ENCODE data around the gene PWWP2B. TPM values are rescaled to one million over a fixed set of nuclear protein-coding genes. Genes with fewer than 3 reads are reported as not detected.

The PWWP2B gene
- total and polyA plus RNA-seq, 11 donors: 10.5 to 23.5 (median 15.3) TPM

DNA sequence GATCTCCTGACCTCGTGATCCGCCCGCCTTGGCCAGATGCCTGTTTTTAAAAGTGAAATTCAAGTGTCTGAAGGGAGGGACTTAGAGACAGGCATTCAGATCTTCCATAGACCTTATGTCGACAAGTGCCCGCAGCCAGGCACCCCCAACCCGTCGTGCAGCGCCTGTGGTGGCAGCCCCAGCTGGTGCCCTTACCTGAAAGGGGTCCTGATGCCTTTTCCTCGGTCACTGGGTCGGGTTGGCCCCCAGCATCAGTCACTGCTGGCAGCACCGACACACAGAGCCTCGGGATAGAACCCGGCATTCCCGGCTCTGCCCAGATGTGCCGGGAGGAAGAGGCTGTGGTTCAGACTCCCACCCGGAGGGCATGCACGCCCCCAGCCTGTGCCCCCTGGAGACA is 41.7 kb upstream of the PWWP2B start:
- DNase-seq: no peak
- ATAC-seq: no peak
- peaks cover 0 to 5% (median 0%) of the 10 kb centered on the region in 9 donors for H3K36me3 ChIP-seq
- H3K4me1 ChIP-seq: no peaks in the 10 kb centered on the region
- H3K27ac ChIP-seq: no peak overlapping the region
- TF ChIP-seq, protein P1, sequence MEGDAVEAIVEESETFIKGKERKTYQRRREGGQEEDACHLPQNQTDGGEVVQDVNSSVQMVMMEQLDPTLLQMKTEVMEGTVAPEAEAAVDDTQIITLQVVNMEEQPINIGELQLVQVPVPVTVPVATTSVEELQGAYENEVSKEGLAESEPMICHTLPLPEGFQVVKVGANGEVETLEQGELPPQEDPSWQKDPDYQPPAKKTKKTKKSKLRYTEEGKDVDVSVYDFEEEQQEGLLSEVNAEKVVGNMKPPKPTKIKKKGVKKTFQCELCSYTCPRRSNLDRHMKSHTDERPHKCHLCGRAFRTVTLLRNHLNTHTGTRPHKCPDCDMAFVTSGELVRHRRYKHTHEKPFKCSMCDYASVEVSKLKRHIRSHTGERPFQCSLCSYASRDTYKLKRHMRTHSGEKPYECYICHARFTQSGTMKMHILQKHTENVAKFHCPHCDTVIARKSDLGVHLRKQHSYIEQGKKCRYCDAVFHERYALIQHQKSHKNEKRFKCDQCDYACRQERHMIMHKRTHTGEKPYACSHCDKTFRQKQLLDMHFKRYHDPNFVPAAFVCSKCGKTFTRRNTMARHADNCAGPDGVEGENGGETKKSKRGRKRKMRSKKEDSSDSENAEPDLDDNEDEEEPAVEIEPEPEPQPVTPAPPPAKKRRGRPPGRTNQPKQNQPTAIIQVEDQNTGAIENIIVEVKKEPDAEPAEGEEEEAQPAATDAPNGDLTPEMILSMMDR (IDR thresholded peaks at IDR 0.05): no peak
- TF ChIP-seq POLR2A (IDR thresholded peaks at IDR 0.05): no peak
- WGBS, 4 donors: 90 to 95% (median 93%) methylated on average over 11 to 17 of the region's 17 CpGs
- H3K9me3 ChIP-seq: no peaks in the 10 kb centered on the region
- H3K4me3 ChIP-seq: no peak overlapping the region
- H3K27me3 ChIP-seq: no peaks in the 10 kb centered on the region
- intact Hi-C loops (cut with DNase I): no loop called here

DNA sequence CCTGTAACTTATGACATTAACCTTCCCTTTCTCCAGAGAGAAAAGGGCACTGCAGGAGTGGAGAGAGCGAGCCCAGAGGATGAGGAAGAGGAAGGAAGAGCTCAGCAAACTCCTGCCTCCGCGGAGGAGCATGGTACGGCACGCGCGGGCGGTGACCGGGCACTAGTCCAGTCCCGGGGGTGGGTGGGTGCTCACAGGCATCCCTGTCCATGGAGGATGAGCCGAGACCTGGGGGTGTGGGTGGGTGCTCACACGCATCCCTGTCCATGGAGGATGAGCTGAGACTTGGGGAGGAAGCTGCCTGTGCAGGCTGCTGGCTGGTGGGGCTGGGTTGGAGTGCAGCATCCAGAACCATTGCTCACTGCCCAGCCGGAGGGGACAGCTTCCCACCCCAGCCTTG is 41.2 kb upstream of the PWWP2B start:
- no peak for ATAC-seq
- WGBS, 4 donors: 87 to 96% (median 94%) methylated on average over 13 of the region's 13 CpGs
- intact Hi-C loops (cut with DNase I): no loop called here

DNA sequence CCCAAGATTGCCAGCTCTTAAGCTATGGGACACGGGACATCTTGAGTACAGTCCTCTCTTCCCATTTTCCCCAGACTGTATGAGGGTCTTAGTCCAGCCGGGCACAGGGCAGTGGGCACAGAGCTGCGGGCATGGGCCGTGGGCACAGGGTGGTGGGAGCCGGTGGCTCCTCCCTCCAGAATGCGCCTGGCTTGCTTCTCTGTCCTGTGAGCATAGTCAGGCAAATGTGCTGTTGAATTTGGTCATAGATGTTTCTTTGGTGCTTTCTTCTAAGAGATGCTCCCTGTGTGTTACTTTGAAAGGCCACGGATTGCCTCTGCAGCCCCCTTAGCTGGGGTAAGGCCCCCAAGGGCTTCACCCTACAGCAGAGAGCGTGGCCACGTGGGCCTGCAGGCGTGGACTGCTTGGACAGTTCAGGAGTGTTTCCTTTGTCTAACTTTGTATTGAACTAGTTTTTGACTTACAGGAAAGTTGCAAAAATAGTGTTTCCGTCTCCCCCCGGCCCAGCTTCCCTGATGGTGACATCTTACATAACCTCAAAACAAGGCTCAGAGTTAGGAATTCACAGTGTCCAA is 40.3 kb upstream of the PWWP2B start:
- ATAC-seq: no peak

More for the DNA sequence above, 41.2 kb upstream of the PWWP2B start:
- Histone ChIP-seq H3K27ac (no peak overlapping the region), H3K27me3 (no peaks in the 10 kb centered on the region), H3K9me3 (no peaks in the 10 kb centered on the region), H3K36me3 (peaks cover 0 to 5% (median 0%) of the 10 kb centered on the region in 9 donors), H3K4me3 (no peak overlapping the region), H3K4me1 (no peaks in the 10 kb centered on the region)
- DNase-seq: no peak
- TF ChIP-seq, protein P1 (IDR thresholded peaks at IDR 0.05): no peak
- no peak for TF ChIP-seq POLR2A (IDR thresholded peaks at IDR 0.05)

DNA sequence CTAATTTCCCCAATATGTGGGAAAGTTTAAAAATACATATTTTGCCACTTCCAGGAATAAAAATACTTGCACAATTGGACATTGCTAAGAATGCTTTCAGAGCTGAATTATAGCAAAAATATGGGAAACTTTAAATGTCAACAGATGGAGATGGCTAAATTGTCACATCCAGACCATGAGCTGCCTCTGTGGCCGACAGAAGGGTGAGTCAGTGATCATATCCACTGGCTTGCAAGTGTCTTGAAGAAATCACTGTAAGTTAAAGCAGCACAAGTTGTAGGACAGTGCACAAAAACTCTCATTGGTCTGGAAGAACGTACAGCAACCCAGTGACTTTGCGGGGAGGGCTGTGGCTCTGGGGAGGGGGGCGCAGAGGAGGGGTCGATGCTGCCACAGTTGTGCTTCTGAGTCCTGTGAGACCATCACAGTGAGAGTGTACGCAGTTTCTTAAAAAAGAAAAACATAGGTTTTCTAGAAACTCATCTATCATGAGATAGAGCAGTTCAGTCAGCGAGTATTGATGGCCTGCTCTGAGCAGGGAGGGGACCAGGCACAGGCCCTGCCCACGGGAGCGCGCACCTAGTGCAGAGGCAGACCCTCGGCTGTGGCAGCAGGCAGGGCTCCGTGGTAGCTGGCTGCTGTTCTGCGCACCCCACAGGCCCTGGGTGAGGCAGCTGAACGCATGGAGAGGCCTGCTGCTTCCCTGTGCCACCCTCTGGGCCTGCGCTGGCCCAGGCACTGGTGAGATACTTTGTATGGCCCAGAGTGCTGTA is 39.5 kb upstream of the PWWP2B start:
- no peaks in the 10 kb centered on the region for H3K9me3 ChIP-seq
- DNase-seq: no peak
- no peak overlapping the region for H3K27ac ChIP-seq
- no peak overlapping the region for H3K4me3 ChIP-seq
- ATAC-seq: no peak
- peaks cover 0 to 4% (median 0%) of the 10 kb centered on the region in 9 donors for H3K36me3 ChIP-seq
- TF ChIP-seq, protein P1 (IDR thresholded peaks at IDR 0.05): no peak
- no peak for TF ChIP-seq POLR2A (IDR thresholded peaks at IDR 0.05)
- intact Hi-C loops (cut with DNase I): no loop called here
- H3K27me3 ChIP-seq: no peaks in the 10 kb centered on the region
- no peaks in the 10 kb centered on the region for H3K4me1 ChIP-seq
- WGBS, 4 donors: 92 to 98% (median 97%) methylated on average over 15 of the region's 15 CpGs

More for the DNA sequence above, 40.3 kb upstream of the PWWP2B start:
- no peak for DNase-seq
- intact Hi-C loops (cut with DNase I): no loop called here
- Histone ChIP-seq H3K27ac (no peak overlapping the region), H3K9me3 (no peaks in the 10 kb centered on the region), H3K4me3 (no peak overlapping the region), H3K4me1 (no peaks in the 10 kb centered on the region), H3K36me3 (peaks cover 0 to 2% (median 0%) of the 10 kb centered on the region in 9 donors), H3K27me3 (no peaks in the 10 kb centered on the region)
- TF ChIP-seq, protein P1 (IDR thresholded peaks at IDR 0.05): no peak
- no peak for TF ChIP-seq POLR2A (IDR thresholded peaks at IDR 0.05)
- WGBS, 4 donors: 86 to 96% (median 94%) methylated on average over 11 to 12 of the region's 12 CpGs

All from heart left ventricle (tissue), 16 donors.